ENCODE measurements around the gene CMSS1.

GRCh38 chr3:100007313-100007712, 189.7 kb downstream of the CMSS1 start:
- TF ChIP-seq CTCF (IDR thresholded peaks at IDR 0.05) (no peak), POLR2A (IDR thresholded peaks at IDR 0.05) (no peak)

Measured in right lobe of liver (tissue), 4 donors.